Astrocyte of the hippocampus (primary cell): ENCODE results near the gene LRP1B.
"Not testable (repeated sequence)": the region's sequence is repeated elsewhere in the genome, so short reads cannot be mapped to it uniquely, and the experiment has no call there.

Experiments
- DNase-seq: peaks from one replicate; pipeline ENCODE4 v3.0.0; 2011; ENCODE audit warnings: low read depth, low spot score

LRP1B gene

GRCh38 chr2:141889788-141890187 lies 241.0 kb downstream of the LRP1B start:
- DNase-seq, result no peak

GRCh38 chr2:141888987-141889555 lies 241.7 kb downstream of the LRP1B start:
- no peak for DNase-seq

GRCh38 chr2:141887363-141887762 lies 243.5 kb downstream of the LRP1B start:
- DNase-seq, result no peak

GRCh38 chr2:141878016-141878415 lies 252.8 kb downstream of the LRP1B start:
- DNase-seq, result peak; percentile 16

GRCh38 chr2:141871913-141872634 lies 258.7 kb downstream of the LRP1B start:
- DNase-seq, result no peak

- DNase-seq, result no peak
These were observed 261.2 kb downstream of the LRP1B start for GRCh38 chr2:141869572-141869971.

- DNase-seq, result no peak
These were observed 266.9 kb downstream of the LRP1B start for GRCh38 chr2:141863964-141864363.

- DNase-seq, result no peak
These were observed 274.4 kb downstream of the LRP1B start for GRCh38 chr2:141856215-141856919.

- DNase-seq, result no peak
These were observed 282.6 kb downstream of the LRP1B start for GRCh38 chr2:141848191-141848590.

GRCh38 chr2:141844231-141844630 lies 286.6 kb downstream of the LRP1B start:
- no peak for DNase-seq

- no peak for DNase-seq
These were observed 295.7 kb downstream of the LRP1B start for GRCh38 chr2:141835103-141835502.

GRCh38 chr2:141828761-141829160 lies 302.1 kb downstream of the LRP1B start:
- no peak for DNase-seq

- DNase-seq, result no peak
These were observed 306.0 kb downstream of the LRP1B start for GRCh38 chr2:141824790-141825189.

GRCh38 chr2:141820893-141821292 lies 309.9 kb downstream of the LRP1B start:
- DNase-seq, result no peak

GRCh38 chr2:141815320-141815719 lies 315.5 kb downstream of the LRP1B start:
- not testable (repeated sequence) for DNase-seq

- no peak for DNase-seq
These were observed 316.7 kb downstream of the LRP1B start for GRCh38 chr2:141814150-141814549.

GRCh38 chr2:141810148-141810547 lies 320.7 kb downstream of the LRP1B start:
- no peak for DNase-seq

- DNase-seq, result no peak
These were observed 324.7 kb downstream of the LRP1B start for GRCh38 chr2:141806090-141806489.

GRCh38 chr2:141805302-141805701 lies 325.5 kb downstream of the LRP1B start:
- DNase-seq, result no peak

- no peak for DNase-seq
These were observed 334.4 kb downstream of the LRP1B start for GRCh38 chr2:141796449-141796848.

GRCh38 chr2:141791521-141791920 lies 339.3 kb downstream of the LRP1B start:
- DNase-seq, result no peak

- DNase-seq, result no peak
These were observed 348.2 kb downstream of the LRP1B start for GRCh38 chr2:141782574-141782973.

- DNase-seq, result no peak
These were observed 352.4 kb downstream of the LRP1B start for GRCh38 chr2:141778315-141778835.
